Ishikawa (cell line): ENCODE measurements around the gene WNT3A.

Source experiments
- EGR1 ChIP-seq: IDR thresholded peaks from 2 replicates; pipeline ENCODE4 v1.6.1; 2012
- EP300 ChIP-seq: IDR thresholded peaks from 2 replicates; pipeline ENCODE4 v1.6.1; 2012; ENCODE audit warnings: borderline replicate concordance
- FOXM1 ChIP-seq: IDR thresholded peaks from 2 replicates; pipeline ENCODE4 v1.6.1; 2012; ENCODE audit warnings: low read depth, borderline replicate concordance
- MAX ChIP-seq: IDR thresholded peaks from 2 replicates; pipeline ENCODE4 v1.6.1; 2012
- NFIC ChIP-seq: IDR thresholded peaks from 2 replicates; pipeline ENCODE4 v1.6.1; 2012
- RAD21 ChIP-seq: IDR thresholded peaks from 2 replicates; pipeline ENCODE4 v1.6.1; 2012; ENCODE audit warnings: low read depth
- TAF1 ChIP-seq: IDR thresholded peaks from 2 replicates; pipeline ENCODE4 v1.6.1; 2012; ENCODE audit warnings: low read depth, mild to moderate bottlenecking
- TEAD4 ChIP-seq: IDR thresholded peaks from 2 replicates; pipeline ENCODE4 v1.6.1; 2012
- TF ChIP-seq, protein P1 (sequence below): IDR thresholded peaks from 2 replicates; pipeline ENCODE4 v1.6.1; 2012
- TF ChIP-seq, protein P2 (sequence below): IDR thresholded peaks from 2 replicates; pipeline ENCODE4 v1.6.1; 2012; ENCODE audit warnings: low read depth, mild to moderate bottlenecking

DNA sequence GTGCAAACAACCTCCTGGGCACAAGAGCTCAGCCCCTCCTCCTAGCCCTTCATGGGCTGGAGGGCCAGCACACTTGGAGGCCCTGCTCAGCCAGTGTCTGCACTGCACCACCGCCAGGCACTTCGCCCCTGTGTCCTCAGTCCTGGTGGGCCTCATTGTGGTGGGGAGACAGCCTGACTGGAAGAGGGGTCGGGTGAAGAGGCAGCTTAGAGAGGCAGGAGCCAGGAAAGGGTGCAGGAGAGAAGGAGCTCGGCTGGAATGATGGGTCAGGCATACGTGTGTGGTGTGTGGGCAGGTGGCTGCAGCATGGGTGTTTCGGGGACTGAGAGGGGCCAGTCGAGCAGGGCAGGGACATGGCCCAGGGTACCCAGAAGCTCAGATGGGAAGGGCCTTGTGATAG, 4.1 kb downstream of the WNT3A start:
- TF ChIP-seq RAD21 (no peak), FOXM1 (no peak), EP300 (no peak), EGR1 (no peak), TAF1 (no peak), MAX (no peak), NFIC (no peak), TEAD4 (no peak)
- TF ChIP-seq, protein P1, sequence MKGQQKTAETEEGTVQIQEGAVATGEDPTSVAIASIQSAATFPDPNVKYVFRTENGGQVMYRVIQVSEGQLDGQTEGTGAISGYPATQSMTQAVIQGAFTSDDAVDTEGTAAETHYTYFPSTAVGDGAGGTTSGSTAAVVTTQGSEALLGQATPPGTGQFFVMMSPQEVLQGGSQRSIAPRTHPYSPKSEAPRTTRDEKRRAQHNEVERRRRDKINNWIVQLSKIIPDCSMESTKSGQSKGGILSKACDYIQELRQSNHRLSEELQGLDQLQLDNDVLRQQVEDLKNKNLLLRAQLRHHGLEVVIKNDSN: no peak
- TF ChIP-seq, protein P2, sequence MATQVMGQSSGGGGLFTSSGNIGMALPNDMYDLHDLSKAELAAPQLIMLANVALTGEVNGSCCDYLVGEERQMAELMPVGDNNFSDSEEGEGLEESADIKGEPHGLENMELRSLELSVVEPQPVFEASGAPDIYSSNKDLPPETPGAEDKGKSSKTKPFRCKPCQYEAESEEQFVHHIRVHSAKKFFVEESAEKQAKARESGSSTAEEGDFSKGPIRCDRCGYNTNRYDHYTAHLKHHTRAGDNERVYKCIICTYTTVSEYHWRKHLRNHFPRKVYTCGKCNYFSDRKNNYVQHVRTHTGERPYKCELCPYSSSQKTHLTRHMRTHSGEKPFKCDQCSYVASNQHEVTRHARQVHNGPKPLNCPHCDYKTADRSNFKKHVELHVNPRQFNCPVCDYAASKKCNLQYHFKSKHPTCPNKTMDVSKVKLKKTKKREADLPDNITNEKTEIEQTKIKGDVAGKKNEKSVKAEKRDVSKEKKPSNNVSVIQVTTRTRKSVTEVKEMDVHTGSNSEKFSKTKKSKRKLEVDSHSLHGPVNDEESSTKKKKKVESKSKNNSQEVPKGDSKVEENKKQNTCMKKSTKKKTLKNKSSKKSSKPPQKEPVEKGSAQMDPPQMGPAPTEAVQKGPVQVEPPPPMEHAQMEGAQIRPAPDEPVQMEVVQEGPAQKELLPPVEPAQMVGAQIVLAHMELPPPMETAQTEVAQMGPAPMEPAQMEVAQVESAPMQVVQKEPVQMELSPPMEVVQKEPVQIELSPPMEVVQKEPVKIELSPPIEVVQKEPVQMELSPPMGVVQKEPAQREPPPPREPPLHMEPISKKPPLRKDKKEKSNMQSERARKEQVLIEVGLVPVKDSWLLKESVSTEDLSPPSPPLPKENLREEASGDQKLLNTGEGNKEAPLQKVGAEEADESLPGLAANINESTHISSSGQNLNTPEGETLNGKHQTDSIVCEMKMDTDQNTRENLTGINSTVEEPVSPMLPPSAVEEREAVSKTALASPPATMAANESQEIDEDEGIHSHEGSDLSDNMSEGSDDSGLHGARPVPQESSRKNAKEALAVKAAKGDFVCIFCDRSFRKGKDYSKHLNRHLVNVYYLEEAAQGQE: no peak
